ENCODE results near the gene OR2W1.

Gene OR2W1

DNA sequence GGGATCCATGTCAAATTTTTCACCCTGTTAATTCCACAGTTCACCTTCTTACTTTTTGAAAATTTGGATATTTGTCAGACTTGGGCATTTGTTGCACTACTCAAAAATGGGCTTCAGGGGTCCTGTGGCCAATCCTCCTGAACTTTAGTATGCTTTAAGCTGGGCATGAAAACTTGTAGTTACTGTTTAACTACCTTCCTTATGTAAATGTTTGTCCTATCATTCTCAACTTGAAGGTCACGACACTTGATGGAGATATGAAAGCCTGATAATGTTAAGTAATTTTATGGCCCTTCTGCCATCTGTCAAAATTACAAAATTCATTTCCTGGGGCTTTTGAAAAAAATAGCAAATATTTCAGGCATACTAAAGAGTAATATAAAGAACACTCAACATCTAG, 35.6 kb downstream of the OR2W1 start:
- Histone ChIP-seq H3K36me3 (no peaks in the 10 kb centered on the region), H3K4me1 (no peaks in the 10 kb centered on the region), H3K27me3 (peaks cover 71% of the 10 kb centered on the region), H3K4me3 (ENCODE audit: low read depth, low read length) (no peak overlapping the region), H3K9me3 (no peaks in the 10 kb centered on the region)
- DNase-seq = no peak
- TF ChIP-seq, protein P1, sequence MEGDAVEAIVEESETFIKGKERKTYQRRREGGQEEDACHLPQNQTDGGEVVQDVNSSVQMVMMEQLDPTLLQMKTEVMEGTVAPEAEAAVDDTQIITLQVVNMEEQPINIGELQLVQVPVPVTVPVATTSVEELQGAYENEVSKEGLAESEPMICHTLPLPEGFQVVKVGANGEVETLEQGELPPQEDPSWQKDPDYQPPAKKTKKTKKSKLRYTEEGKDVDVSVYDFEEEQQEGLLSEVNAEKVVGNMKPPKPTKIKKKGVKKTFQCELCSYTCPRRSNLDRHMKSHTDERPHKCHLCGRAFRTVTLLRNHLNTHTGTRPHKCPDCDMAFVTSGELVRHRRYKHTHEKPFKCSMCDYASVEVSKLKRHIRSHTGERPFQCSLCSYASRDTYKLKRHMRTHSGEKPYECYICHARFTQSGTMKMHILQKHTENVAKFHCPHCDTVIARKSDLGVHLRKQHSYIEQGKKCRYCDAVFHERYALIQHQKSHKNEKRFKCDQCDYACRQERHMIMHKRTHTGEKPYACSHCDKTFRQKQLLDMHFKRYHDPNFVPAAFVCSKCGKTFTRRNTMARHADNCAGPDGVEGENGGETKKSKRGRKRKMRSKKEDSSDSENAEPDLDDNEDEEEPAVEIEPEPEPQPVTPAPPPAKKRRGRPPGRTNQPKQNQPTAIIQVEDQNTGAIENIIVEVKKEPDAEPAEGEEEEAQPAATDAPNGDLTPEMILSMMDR (IDR thresholded peaks at IDR 0.05; ENCODE audit: low read depth, low read length) = no peak

DNA sequence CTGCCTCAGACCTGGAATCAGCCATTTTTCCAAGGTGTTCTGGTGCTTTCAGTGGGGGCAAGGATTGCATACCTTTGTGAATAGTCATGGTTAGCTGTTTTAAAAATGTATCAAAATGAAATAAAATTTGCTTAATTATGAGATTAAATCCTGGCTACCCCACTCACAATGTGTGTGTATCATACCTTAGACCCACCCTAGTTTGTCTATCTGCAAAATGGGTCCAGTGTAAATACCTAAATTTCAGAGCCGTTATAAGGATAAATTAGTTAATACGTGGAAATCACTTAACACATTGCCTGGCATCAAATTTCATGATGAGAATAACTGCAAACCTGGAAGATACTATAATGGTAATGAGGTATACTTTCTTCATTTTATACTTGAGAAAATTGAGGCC, 36.9 kb downstream of the OR2W1 start:
- peaks cover 71% of the 10 kb centered on the region for H3K27me3 ChIP-seq

DNA sequence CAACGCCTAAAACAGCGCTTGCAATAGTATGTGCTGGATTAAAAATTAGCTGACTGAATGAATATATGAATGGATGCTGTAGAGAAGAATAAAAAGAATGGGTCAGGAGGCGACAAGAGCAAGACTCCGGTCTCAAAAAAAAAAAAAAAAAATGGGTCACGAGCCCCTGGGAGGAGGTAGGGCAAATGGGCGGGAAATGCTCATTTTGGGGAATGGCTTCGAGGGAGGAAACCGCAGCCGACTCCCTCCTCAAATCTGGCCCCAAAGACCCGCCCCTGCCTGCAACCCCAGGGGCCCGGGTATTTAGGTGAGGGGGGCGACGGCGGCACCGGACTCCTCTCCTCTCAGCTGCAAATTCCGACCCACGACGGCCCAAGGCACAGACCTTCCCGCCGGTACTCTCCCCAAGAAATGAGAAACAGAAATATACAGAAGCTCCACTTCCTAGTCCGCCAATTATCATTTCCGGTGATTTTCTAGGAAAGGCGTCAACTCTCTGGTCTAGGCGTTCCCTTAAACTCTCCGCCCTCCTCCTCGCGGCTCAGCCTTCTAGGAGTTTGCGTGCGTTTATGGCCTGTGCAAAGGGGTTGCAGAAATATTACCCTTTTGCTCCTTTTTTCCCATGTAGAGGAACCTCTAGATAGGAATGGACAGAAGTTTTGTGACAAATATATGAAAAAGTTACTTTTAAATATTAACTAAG, 39.6 kb downstream of the OR2W1 start, which contains the start of gene ZNF311:
Gene ZNF311, minus strand, starts transcription at position 133 of the 703 bp plus-strand sequence. CDS start 1,361 bp downstream, outside the sequence.
- no peak within 1 kb of the TSS for H3K4me3 ChIP-seq (ENCODE audit: low read depth, low read length)
- H3K9me3 ChIP-seq = no peaks in the 10 kb centered on the region
- no peak for DNase-seq
- no peaks in the 10 kb centered on the region for H3K4me1 ChIP-seq
- H3K36me3 ChIP-seq = no peaks in the 10 kb centered on the region
- TF ChIP-seq, protein P1 (IDR thresholded peaks at IDR 0.05; ENCODE audit: low read depth, low read length) = no peak
- peaks cover 57% of the 10 kb centered on the region for H3K27me3 ChIP-seq

More for the DNA sequence above, 36.9 kb downstream of the OR2W1 start:
- TF ChIP-seq, protein P1 (IDR thresholded peaks at IDR 0.05; ENCODE audit: low read depth, low read length) = no peak
- Histone ChIP-seq H3K36me3 (no peaks in the 10 kb centered on the region), H3K9me3 (no peaks in the 10 kb centered on the region), H3K4me3 (ENCODE audit: low read depth, low read length) (no peak overlapping the region), H3K4me1 (no peaks in the 10 kb centered on the region)
- DNase-seq = no peak

DNA sequence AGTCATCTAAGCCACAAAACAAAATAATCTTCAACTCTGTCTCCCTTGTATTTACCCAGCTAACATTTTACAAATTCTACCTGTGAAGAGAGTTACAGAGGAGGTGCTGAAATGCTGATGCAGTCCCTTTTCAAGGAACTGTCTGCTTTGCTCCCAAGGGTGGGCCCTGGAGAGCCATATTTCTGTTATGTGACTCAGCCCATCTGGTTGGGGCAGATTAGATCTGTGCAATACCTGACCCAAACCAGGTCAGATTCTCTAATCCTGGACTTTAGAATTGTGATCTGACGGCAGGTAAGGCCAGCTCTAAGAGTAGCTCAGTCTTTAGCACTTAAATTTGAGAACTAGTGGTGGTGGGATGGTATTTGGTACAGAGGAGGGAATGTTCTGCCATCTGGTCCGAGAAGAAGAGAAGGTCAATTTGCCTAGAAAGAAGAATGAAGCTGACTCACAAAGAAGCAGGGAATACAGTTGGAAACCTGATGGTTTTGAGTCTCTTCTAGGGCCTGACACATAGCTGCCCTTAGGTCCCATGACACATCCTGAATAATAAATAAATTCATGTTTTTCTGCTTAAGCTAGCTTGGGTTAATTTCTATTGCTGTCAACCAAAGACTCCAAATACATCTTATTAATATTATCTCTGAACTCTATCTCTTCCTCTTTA, 48.0 kb downstream of the OR2W1 start:
- H3K27me3 ChIP-seq = peaks cover 25% of the 10 kb centered on the region
- H3K4me1 ChIP-seq = no peaks in the 10 kb centered on the region
- H3K4me3 ChIP-seq (ENCODE audit: low read depth, low read length) = no peak overlapping the region
- DNase-seq = no peak
- no peaks in the 10 kb centered on the region for H3K9me3 ChIP-seq
- TF ChIP-seq, protein P1 (IDR thresholded peaks at IDR 0.05; ENCODE audit: low read depth, low read length) = no peak
- no peaks in the 10 kb centered on the region for H3K36me3 ChIP-seq

DNA sequence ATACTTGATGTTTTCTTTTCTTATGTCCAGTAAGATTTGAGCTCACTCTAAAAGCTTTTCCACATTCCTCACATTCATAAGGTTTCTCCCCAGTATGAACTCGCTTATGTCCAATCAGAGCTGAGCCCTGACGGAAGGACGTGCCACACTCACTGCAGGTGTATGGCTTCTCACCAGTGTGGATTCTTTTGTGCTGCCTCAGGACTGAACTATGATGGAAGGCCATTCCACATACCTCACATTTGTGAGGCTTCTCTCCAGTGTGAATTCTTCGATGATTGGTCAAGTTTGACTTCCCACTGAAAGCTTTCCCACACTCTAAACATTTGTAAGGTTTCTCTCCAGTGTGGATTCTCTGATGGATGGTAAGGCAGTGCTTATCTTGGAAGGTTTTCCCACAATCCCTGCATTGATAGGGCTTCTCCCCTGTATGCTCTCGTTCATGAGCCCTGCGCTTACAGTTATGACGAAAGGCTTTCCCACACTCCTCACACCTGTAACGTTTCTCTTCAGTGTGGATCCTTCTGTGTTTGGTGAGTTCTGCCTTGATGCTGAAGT, 49.8 kb downstream of the OR2W1 start:
- Histone ChIP-seq H3K9me3 (no peaks in the 10 kb centered on the region), H3K36me3 (no peaks in the 10 kb centered on the region), H3K4me1 (no peaks in the 10 kb centered on the region), H3K27me3 (peaks cover 19% of the 10 kb centered on the region), H3K4me3 (ENCODE audit: low read depth, low read length) (no peak overlapping the region)
- DNase-seq = no peak
- TF ChIP-seq, protein P1 (IDR thresholded peaks at IDR 0.05; ENCODE audit: low read depth, low read length) = no peak
